Activated T-helper 17 cell treated with anti-CD3 and anti-CD28 coated beads, Interleukin-2, amount 50 U/mL, for 72 hours (primary cell): ENCODE results near the gene THSD7A. TPM values are rescaled to one million over a fixed set of nuclear protein-coding genes. Genes with fewer than 3 reads are reported as not detected.

ENCODE experiments used
- ATAC-seq: fragments of 150-1000 bp; cut with Tn5 transposase; replicated peaks from 2 replicates; pipeline ENCODE4 v1.10.0; 2021; ENCODE audit warnings: mild to moderate bottlenecking, moderate library complexity
- H3K27ac Mint-ChIP-seq: one replicate; pipeline ENCODE4 v1.8.0; 2022; ENCODE audit warnings: mixed read lengths
- H3K27me3 Mint-ChIP-seq: one replicate; pipeline ENCODE4 v1.8.0; 2022; ENCODE audit warnings: mixed read lengths
- H3K36me3 Mint-ChIP-seq: one replicate; pipeline ENCODE4 v1.8.0; 2022; ENCODE audit warnings: low read depth, mild to moderate bottlenecking, mixed read lengths
- H3K4me1 Mint-ChIP-seq: one replicate; pipeline ENCODE4 v1.8.0; 2022; ENCODE audit warnings: mixed read lengths
- H3K4me3 Mint-ChIP-seq: one replicate; pipeline ENCODE4 v1.8.0; 2022; ENCODE audit warnings: mild to moderate bottlenecking, mixed read lengths
- H3K9me3 Mint-ChIP-seq: one replicate; pipeline ENCODE4 v1.8.0; 2022; ENCODE audit warnings: mixed read lengths
- total RNA-seq, 2 donors: library from RNA; stranded (reverse); gene quantifications; one replicate each; pipeline ENCODE4 v1.2.3, GENCODE V29; 2022

THSD7A gene
- total RNA-seq, 2 donors from 2014 or later, result 0.02 to 0.82 TPM

- no peak for ATAC-seq
- Mint-ChIP-seq H3K4me1 (no peaks in the 10 kb centered on the region), H3K36me3 (no peaks in the 10 kb centered on the region), H3K27me3 (no peaks in the 10 kb centered on the region), H3K9me3 (no peaks in the 10 kb centered on the region), H3K4me3 (no peak overlapping the region), H3K27ac (no peak overlapping the region)
Measured at GRCh38 chr7:11714676-11715075, 117.3 kb downstream of the THSD7A start.

- no peak for ATAC-seq
- Mint-ChIP-seq H3K9me3 (no peaks in the 10 kb centered on the region), H3K36me3 (no peaks in the 10 kb centered on the region), H3K27me3 (no peaks in the 10 kb centered on the region), H3K4me3 (no peak overlapping the region), H3K4me1 (no peaks in the 10 kb centered on the region), H3K27ac (no peak overlapping the region)
Measured at GRCh38 chr7:11714205-11714604, 117.8 kb downstream of the THSD7A start.

- Mint-ChIP-seq H3K4me3 (no peak overlapping the region), H3K27ac (no peak overlapping the region), H3K27me3 (no peaks in the 10 kb centered on the region), H3K36me3 (no peaks in the 10 kb centered on the region), H3K4me1 (no peaks in the 10 kb centered on the region), H3K9me3 (no peaks in the 10 kb centered on the region)
- ATAC-seq, result no peak
Measured at GRCh38 chr7:11713352-11713751, 118.6 kb downstream of the THSD7A start.

- Mint-ChIP-seq H3K9me3 (no peaks in the 10 kb centered on the region), H3K27me3 (no peaks in the 10 kb centered on the region), H3K36me3 (no peaks in the 10 kb centered on the region), H3K4me3 (no peak overlapping the region), H3K4me1 (no peaks in the 10 kb centered on the region), H3K27ac (no peak overlapping the region)
- ATAC-seq, result no peak
Measured at GRCh38 chr7:11710377-11710776, 121.6 kb downstream of the THSD7A start.

GRCh38 chr7:11709196-11709595 is 122.8 kb downstream of the THSD7A start:
- no peaks in the 10 kb centered on the region for H3K36me3 Mint-ChIP-seq
- no peaks in the 10 kb centered on the region for H3K27me3 Mint-ChIP-seq
- H3K4me1 Mint-ChIP-seq, result no peaks in the 10 kb centered on the region
- no peak overlapping the region for H3K4me3 Mint-ChIP-seq
- no peak overlapping the region for H3K27ac Mint-ChIP-seq
- H3K9me3 Mint-ChIP-seq, result no peaks in the 10 kb centered on the region
- ATAC-seq, result no peak

GRCh38 chr7:11707606-11708193 is 124.3 kb downstream of the THSD7A start:
- Mint-ChIP-seq H3K9me3 (no peaks in the 10 kb centered on the region), H3K4me1 (no peaks in the 10 kb centered on the region), H3K27ac (no peak overlapping the region), H3K27me3 (no peaks in the 10 kb centered on the region), H3K4me3 (no peak overlapping the region), H3K36me3 (no peaks in the 10 kb centered on the region)
- ATAC-seq, result no peak

GRCh38 chr7:11706666-11707605 is 125.1 kb downstream of the THSD7A start:
- Mint-ChIP-seq H3K9me3 (no peaks in the 10 kb centered on the region), H3K4me1 (no peaks in the 10 kb centered on the region), H3K27ac (no peak overlapping the region), H3K4me3 (no peak overlapping the region), H3K27me3 (no peaks in the 10 kb centered on the region), H3K36me3 (no peaks in the 10 kb centered on the region)
- no peak for ATAC-seq

- ATAC-seq, result no peak
- Mint-ChIP-seq H3K36me3 (no peaks in the 10 kb centered on the region), H3K9me3 (no peaks in the 10 kb centered on the region)
Measured at GRCh38 chr7:11703829-11704228, 128.2 kb downstream of the THSD7A start.

GRCh38 chr7:11702938-11703337 is 129.1 kb downstream of the THSD7A start:
- no peak for ATAC-seq
- Mint-ChIP-seq H3K27me3 (no peaks in the 10 kb centered on the region), H3K36me3 (no peaks in the 10 kb centered on the region), H3K9me3 (no peaks in the 10 kb centered on the region), H3K4me1 (no peaks in the 10 kb centered on the region), H3K4me3 (no peak overlapping the region), H3K27ac (no peak overlapping the region)

More at GRCh38 chr7:11703829-11704228, 128.2 kb downstream of the THSD7A start:
- no peak overlapping the region for H3K27ac Mint-ChIP-seq
- no peak overlapping the region for H3K4me3 Mint-ChIP-seq
- H3K27me3 Mint-ChIP-seq, result no peaks in the 10 kb centered on the region
- H3K4me1 Mint-ChIP-seq, result no peaks in the 10 kb centered on the region

GRCh38 chr7:11701829-11702560 is 130.0 kb downstream of the THSD7A start:
- Mint-ChIP-seq H3K4me1 (no peaks in the 10 kb centered on the region), H3K36me3 (no peaks in the 10 kb centered on the region), H3K27me3 (no peaks in the 10 kb centered on the region), H3K27ac (no peak overlapping the region), H3K9me3 (no peaks in the 10 kb centered on the region), H3K4me3 (no peak overlapping the region)
- ATAC-seq, result no peak

- Mint-ChIP-seq H3K4me3 (no peak overlapping the region), H3K36me3 (no peaks in the 10 kb centered on the region), H3K4me1 (no peaks in the 10 kb centered on the region), H3K9me3 (no peaks in the 10 kb centered on the region), H3K27ac (no peak overlapping the region), H3K27me3 (no peaks in the 10 kb centered on the region)
- no peak for ATAC-seq
Measured at GRCh38 chr7:11699666-11700065, 132.3 kb downstream of the THSD7A start.

GRCh38 chr7:11698384-11698871 is 133.6 kb downstream of the THSD7A start:
- Mint-ChIP-seq H3K4me3 (no peak overlapping the region), H3K27ac (no peak overlapping the region), H3K27me3 (no peaks in the 10 kb centered on the region), H3K36me3 (no peaks in the 10 kb centered on the region), H3K9me3 (no peaks in the 10 kb centered on the region), H3K4me1 (no peaks in the 10 kb centered on the region)
- ATAC-seq, result no peak

GRCh38 chr7:11690395-11690794 is 141.6 kb downstream of the THSD7A start:
- no peak for ATAC-seq
- Mint-ChIP-seq H3K27me3 (no peaks in the 10 kb centered on the region), H3K9me3 (peaks cover 5% of the 10 kb centered on the region), H3K4me1 (no peaks in the 10 kb centered on the region), H3K4me3 (no peak overlapping the region), H3K27ac (no peak overlapping the region), H3K36me3 (no peaks in the 10 kb centered on the region)

GRCh38 chr7:11689096-11689495 is 142.9 kb downstream of the THSD7A start:
- no peak for ATAC-seq
- H3K4me3 Mint-ChIP-seq, result no peak overlapping the region
- peaks cover 5% of the 10 kb centered on the region for H3K9me3 Mint-ChIP-seq
- H3K27ac Mint-ChIP-seq, result no peak overlapping the region
- H3K27me3 Mint-ChIP-seq, result no peaks in the 10 kb centered on the region
- no peaks in the 10 kb centered on the region for H3K36me3 Mint-ChIP-seq
- no peaks in the 10 kb centered on the region for H3K4me1 Mint-ChIP-seq
